Liver (tissue), 9 donors: Measurements from ENCODE around the gene SLC7A11. TPM values are rescaled to one million over a fixed set of nuclear protein-coding genes. Genes with fewer than 3 reads are reported as not detected.

Experiments used
- DNase-seq: peaks from one replicate; pipeline ENCODE4 v3.0.0-alpha.2; 2017; ENCODE audit warnings: low spot score
- H3K27ac ChIP-seq, 2 donors: one replicate each; pipeline ENCODE4 v1.7.0; 2013; ENCODE audit warnings: inconsistent platforms in 2 of 2, low read length in 2 of 2, control low read depth in 1 of 2, low read depth in 1 of 2, mild to moderate bottlenecking in 1 of 2
- H3K27me3 ChIP-seq, 4 donors: one replicate each; pipeline versions ENCODE4 v1.6.1 to v1.7.0; 2013; ENCODE audit warnings: low read length in 3 of 4, inconsistent platforms in 1 of 4, mild to moderate bottlenecking in 1 of 4, moderate library complexity in 1 of 4; ENCODE audit not compliant: control insufficient read depth in 4 of 4, insufficient read depth in 4 of 4
- H3K36me3 ChIP-seq, 4 donors: one replicate each; pipeline versions ENCODE4 v1.6.1 to v1.7.0; 2013; ENCODE audit warnings: low read length in 3 of 4, mild to moderate bottlenecking in 3 of 4, low read depth in 1 of 4, moderate library complexity in 1 of 4; ENCODE audit not compliant: control insufficient read depth in 4 of 4, insufficient read depth in 3 of 4
- H3K4me1 ChIP-seq, 4 donors: one replicate each; pipeline versions ENCODE4 v1.6.1 to v1.7.0; 2013; ENCODE audit warnings: low read length in 3 of 4, mild to moderate bottlenecking in 3 of 4, moderate library complexity in 1 of 4; ENCODE audit not compliant: control insufficient read depth in 4 of 4, insufficient read depth in 4 of 4
- H3K4me3 ChIP-seq, 3 donors: one replicate each; pipeline versions ENCODE4 v1.6.1 to v1.7.0; 2013; ENCODE audit warnings: low read length in 3 of 3, control low read depth in 1 of 3, low read depth in 1 of 3, mild to moderate bottlenecking in 1 of 3
- H3K9ac ChIP-seq, 2 donors: one replicate each; pipeline ENCODE4 v1.7.0; 2013; ENCODE audit warnings: low read length in 2 of 2, mild to moderate bottlenecking in 2 of 2, moderate library complexity in 2 of 2, control low read depth in 1 of 2, low read depth in 1 of 2
- H3K9me3 ChIP-seq, 4 donors: one replicate each; pipeline versions ENCODE4 v1.6.1 to v1.7.0; 2013; ENCODE audit warnings: low read length in 3 of 4; ENCODE audit not compliant: control insufficient read depth in 4 of 4
- EGR1 ChIP-seq, 2 donors: IDR thresholded peaks; 2 replicates each; pipeline ENCODE4 v1.6.1; 2016 to 2018; ENCODE audit warnings: antibody characterized with exemption in 2 of 2, low read depth in 2 of 2
- FOXA1 ChIP-seq: IDR thresholded peaks from 2 replicates; pipeline ENCODE4 v1.6.1; 2016; ENCODE audit warnings: antibody characterized with exemption
- FOXA2 ChIP-seq: IDR thresholded peaks from 2 replicates; pipeline ENCODE4 v1.6.1; 2016; ENCODE audit warnings: antibody characterized with exemption
- GABPA ChIP-seq, 2 donors: IDR thresholded peaks in 1 of 2; conservative IDR thresholded peaks in 1 of 2; 2 replicates each; pipeline ENCODE4 v1.6.1; 2016; ENCODE audit warnings: antibody characterized with exemption in 2 of 2, mild to moderate bottlenecking in 1 of 2, moderate library complexity in 1 of 2
- HNF4A ChIP-seq, 2 donors: conservative IDR thresholded peaks; 2 replicates each; pipeline ENCODE4 v1.6.1; 2016; ENCODE audit warnings: antibody characterized with exemption in 2 of 2, mild to moderate bottlenecking in 2 of 2
- HNF4G ChIP-seq: IDR thresholded peaks from 2 replicates; pipeline ENCODE4 v1.6.1; 2016; ENCODE audit warnings: antibody characterized with exemption
- JUND ChIP-seq, 2 donors: IDR thresholded peaks; 2 replicates each; pipeline ENCODE4 v1.6.1; 2016; ENCODE audit warnings: antibody characterized with exemption in 2 of 2
- NR2F2 ChIP-seq: IDR thresholded peaks from 2 replicates; pipeline ENCODE4 v1.6.1; 2016; ENCODE audit warnings: antibody characterized with exemption
- RAD21 ChIP-seq, 2 donors: IDR thresholded peaks; 2 replicates each; pipeline ENCODE4 v1.6.1; 2016; ENCODE audit warnings: antibody characterized with exemption in 2 of 2, mild to moderate bottlenecking in 2 of 2
- SP1 ChIP-seq: IDR thresholded peaks from 2 replicates; pipeline ENCODE4 v1.6.1; 2018; ENCODE audit warnings: antibody characterized with exemption, mild to moderate bottlenecking
- TAF1 ChIP-seq: conservative IDR thresholded peaks from 2 replicates; pipeline ENCODE4 v1.6.1; 2016; ENCODE audit warnings: antibody characterized with exemption, mild to moderate bottlenecking
- WGBS: extraction: QIAGEN DNeasy Blood & Tissue Kit; methylation state at CpG from one replicate; pipeline ENCODE4 v1.1.7; 2013; 5-methylcytosine and 5-hydroxymethylcytosine counted together
- polyA plus RNA-seq, 2 donors: library from polyadenylated mRNA; stranded (reverse) in 1 of 2; unstranded in 1 of 2; fragments of 200-250 nt in 1 of 2; fragments of >200 nt in 1 of 2; fragmentation: Nextera tagmentation in 1 of 2; extraction: Ambion mirVana in 1 of 2; gene quantifications; one replicate each; pipeline versions ENCODE4 v1.2.1 to v1.2.3, GENCODE V29; 2013 to 2015
- total RNA-seq, 2 donors: library from RNA; depleted of rRNA; stranded (reverse); fragments of >200 nt; gene quantifications; one replicate each; pipeline ENCODE4 v1.2.3, GENCODE V29; 2014
- TF ChIP-seq, protein P1 (sequence below): IDR thresholded peaks from 2 replicates; pipeline ENCODE4 v1.6.1; 2016; ENCODE audit warnings: antibody characterized with exemption, mild to moderate bottlenecking
- TF ChIP-seq, protein P2 (sequence below): fragments of 150-350 bp; IDR thresholded peaks from 2 replicates; pipeline ENCODE4 v1.5.1; 2017; ENCODE audit warnings: improper control_type of control experiment, low read depth, low read length; ENCODE audit not compliant: missing input control
- TF ChIP-seq, protein P3 (sequence below): IDR thresholded peaks from 2 replicates; pipeline ENCODE4 v1.6.1; 2016; ENCODE audit warnings: antibody characterized with exemption
- TF ChIP-seq, protein P4 (sequence below): IDR thresholded peaks from 2 replicates; pipeline ENCODE4 v1.6.1; 2016; ENCODE audit warnings: antibody characterized with exemption
- TF ChIP-seq, protein P5 (sequence below): IDR thresholded peaks from 2 replicates; pipeline ENCODE4 v1.6.1; 2016; ENCODE audit warnings: antibody characterized with exemption
- donor health status: healthy.
- donor health status: healthy.
- donor health status: healthy.
- donor health status: healthy.
- donor health status: healthy.

Gene SLC7A11
- total and polyA plus RNA-seq, 4 donors, result 0.02 to 1.9 (median 0.29) TPM

DNA sequence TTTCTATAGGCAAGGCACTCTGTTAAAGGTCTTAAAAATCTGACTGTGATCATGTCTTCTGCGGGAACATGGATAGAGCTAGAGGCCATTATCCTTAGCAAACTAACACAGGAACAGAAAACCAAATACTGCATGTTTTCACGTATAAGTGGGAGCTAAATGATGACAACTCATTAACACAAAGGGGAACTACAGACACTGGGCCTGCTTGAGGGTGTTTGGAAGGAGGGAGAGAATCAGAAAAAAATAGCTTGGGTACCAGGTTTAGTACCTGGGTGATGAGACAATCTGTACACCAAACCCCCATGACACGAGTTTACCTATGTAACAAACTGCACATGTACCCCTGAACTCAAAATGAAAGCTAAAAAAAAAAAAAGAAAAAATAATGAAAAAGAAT lies 12.1 kb downstream of the SLC7A11 start:
- no peak for DNase-seq
- H3K9ac ChIP-seq, result no peak overlapping the region
- H3K36me3 ChIP-seq, result no peaks in the 10 kb centered on the region
- no peaks in the 10 kb centered on the region for H3K27me3 ChIP-seq
- no peaks in the 10 kb centered on the region for H3K9me3 ChIP-seq
- no peaks in the 10 kb centered on the region for H3K4me1 ChIP-seq
- 77% methylated on average over 3 of the region's 3 CpGs for WGBS
- H3K27ac ChIP-seq, result no peak overlapping the region
- H3K4me3 ChIP-seq, result no peak overlapping the region
- TF ChIP-seq GABPA (IDR thresholded peaks at IDR 0.05 in 1 of 2, conservative IDR thresholded peaks at IDR 0.05 in 1 of 2) (no peak), HNF4G (no peak), FOXA2 (no peak)
- TF ChIP-seq, protein P1, sequence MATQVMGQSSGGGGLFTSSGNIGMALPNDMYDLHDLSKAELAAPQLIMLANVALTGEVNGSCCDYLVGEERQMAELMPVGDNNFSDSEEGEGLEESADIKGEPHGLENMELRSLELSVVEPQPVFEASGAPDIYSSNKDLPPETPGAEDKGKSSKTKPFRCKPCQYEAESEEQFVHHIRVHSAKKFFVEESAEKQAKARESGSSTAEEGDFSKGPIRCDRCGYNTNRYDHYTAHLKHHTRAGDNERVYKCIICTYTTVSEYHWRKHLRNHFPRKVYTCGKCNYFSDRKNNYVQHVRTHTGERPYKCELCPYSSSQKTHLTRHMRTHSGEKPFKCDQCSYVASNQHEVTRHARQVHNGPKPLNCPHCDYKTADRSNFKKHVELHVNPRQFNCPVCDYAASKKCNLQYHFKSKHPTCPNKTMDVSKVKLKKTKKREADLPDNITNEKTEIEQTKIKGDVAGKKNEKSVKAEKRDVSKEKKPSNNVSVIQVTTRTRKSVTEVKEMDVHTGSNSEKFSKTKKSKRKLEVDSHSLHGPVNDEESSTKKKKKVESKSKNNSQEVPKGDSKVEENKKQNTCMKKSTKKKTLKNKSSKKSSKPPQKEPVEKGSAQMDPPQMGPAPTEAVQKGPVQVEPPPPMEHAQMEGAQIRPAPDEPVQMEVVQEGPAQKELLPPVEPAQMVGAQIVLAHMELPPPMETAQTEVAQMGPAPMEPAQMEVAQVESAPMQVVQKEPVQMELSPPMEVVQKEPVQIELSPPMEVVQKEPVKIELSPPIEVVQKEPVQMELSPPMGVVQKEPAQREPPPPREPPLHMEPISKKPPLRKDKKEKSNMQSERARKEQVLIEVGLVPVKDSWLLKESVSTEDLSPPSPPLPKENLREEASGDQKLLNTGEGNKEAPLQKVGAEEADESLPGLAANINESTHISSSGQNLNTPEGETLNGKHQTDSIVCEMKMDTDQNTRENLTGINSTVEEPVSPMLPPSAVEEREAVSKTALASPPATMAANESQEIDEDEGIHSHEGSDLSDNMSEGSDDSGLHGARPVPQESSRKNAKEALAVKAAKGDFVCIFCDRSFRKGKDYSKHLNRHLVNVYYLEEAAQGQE, result no peak

DNA sequence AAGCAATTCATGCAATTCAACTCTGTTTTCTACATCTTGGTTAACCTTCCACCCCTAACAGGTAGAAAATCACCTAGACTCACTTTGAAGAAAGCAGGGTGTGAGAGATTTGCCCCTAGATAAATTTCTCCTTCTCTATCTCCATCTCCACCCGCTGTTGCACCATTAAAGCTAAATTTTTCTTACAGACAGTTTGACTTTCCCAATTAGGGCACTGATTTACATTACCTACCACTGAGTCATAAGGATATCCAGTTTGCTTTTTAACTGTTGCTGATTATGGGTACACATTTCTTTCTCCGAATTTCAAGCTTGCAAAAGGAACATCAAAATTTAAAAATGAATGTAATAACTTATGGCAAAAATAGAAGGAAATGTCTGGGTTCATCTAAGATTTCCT lies 13.0 kb downstream of the SLC7A11 start:
- no peaks in the 10 kb centered on the region for H3K36me3 ChIP-seq
- WGBS, result 72% methylated on average over 2 of the region's 2 CpGs
- no peak overlapping the region for H3K27ac ChIP-seq
- H3K4me3 ChIP-seq, result no peak overlapping the region
- TF ChIP-seq FOXA2 (no peak), HNF4A (conservative IDR thresholded peaks at IDR 0.05) (no peak), HNF4G (no peak), NR2F2 (no peak)
- TF ChIP-seq, protein P2, sequence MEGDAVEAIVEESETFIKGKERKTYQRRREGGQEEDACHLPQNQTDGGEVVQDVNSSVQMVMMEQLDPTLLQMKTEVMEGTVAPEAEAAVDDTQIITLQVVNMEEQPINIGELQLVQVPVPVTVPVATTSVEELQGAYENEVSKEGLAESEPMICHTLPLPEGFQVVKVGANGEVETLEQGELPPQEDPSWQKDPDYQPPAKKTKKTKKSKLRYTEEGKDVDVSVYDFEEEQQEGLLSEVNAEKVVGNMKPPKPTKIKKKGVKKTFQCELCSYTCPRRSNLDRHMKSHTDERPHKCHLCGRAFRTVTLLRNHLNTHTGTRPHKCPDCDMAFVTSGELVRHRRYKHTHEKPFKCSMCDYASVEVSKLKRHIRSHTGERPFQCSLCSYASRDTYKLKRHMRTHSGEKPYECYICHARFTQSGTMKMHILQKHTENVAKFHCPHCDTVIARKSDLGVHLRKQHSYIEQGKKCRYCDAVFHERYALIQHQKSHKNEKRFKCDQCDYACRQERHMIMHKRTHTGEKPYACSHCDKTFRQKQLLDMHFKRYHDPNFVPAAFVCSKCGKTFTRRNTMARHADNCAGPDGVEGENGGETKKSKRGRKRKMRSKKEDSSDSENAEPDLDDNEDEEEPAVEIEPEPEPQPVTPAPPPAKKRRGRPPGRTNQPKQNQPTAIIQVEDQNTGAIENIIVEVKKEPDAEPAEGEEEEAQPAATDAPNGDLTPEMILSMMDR, result no peak
- TF ChIP-seq, protein P3, sequence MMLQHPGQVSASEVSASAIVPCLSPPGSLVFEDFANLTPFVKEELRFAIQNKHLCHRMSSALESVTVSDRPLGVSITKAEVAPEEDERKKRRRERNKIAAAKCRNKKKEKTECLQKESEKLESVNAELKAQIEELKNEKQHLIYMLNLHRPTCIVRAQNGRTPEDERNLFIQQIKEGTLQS, result no peak
- no peaks in the 10 kb centered on the region for H3K9me3 ChIP-seq
- no peak overlapping the region for H3K9ac ChIP-seq
- H3K4me1 ChIP-seq, result no peaks in the 10 kb centered on the region
- H3K27me3 ChIP-seq, result no peaks in the 10 kb centered on the region
- DNase-seq, result no peak

DNA sequence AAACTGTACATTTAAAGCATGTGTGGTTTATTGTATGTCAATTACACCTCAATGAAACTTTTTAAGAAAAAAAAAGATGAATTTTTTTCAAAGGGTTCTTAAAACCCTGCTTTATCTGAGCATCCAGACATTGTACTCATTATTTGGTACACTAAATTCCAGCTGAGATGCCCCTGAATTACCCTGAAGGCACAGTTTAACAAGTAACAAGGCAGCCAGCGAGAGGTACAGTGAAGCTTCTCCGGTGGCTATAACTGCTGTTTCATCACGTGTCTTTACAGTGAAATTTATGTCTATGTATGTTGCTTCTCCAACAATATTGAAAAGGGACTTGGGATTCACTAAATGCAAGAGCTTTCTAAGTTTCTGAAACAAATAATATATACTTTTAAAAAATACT lies 15.8 kb downstream of the SLC7A11 start:
- no peak for DNase-seq
- 88% methylated on average over 3 of the region's 3 CpGs for WGBS
- Histone ChIP-seq H3K27me3 (no peaks in the 10 kb centered on the region), H3K4me3 (no peak overlapping the region), H3K9me3 (no peaks in the 10 kb centered on the region), H3K36me3 (no peaks in the 10 kb centered on the region), H3K4me1 (no peaks in the 10 kb centered on the region), H3K9ac (no peak overlapping the region), H3K27ac (no peak overlapping the region)
- TF ChIP-seq JUND (IDR thresholded peaks at IDR 0.05), result no peak
- no peak for TF ChIP-seq GABPA (IDR thresholded peaks at IDR 0.05 in 1 of 2, conservative IDR thresholded peaks at IDR 0.05 in 1 of 2)
- TF ChIP-seq, protein P4, sequence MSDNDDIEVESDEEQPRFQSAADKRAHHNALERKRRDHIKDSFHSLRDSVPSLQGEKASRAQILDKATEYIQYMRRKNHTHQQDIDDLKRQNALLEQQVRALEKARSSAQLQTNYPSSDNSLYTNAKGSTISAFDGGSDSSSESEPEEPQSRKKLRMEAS, result no peak
- TF ChIP-seq, protein P2, result no peak
- TF ChIP-seq, protein P5, sequence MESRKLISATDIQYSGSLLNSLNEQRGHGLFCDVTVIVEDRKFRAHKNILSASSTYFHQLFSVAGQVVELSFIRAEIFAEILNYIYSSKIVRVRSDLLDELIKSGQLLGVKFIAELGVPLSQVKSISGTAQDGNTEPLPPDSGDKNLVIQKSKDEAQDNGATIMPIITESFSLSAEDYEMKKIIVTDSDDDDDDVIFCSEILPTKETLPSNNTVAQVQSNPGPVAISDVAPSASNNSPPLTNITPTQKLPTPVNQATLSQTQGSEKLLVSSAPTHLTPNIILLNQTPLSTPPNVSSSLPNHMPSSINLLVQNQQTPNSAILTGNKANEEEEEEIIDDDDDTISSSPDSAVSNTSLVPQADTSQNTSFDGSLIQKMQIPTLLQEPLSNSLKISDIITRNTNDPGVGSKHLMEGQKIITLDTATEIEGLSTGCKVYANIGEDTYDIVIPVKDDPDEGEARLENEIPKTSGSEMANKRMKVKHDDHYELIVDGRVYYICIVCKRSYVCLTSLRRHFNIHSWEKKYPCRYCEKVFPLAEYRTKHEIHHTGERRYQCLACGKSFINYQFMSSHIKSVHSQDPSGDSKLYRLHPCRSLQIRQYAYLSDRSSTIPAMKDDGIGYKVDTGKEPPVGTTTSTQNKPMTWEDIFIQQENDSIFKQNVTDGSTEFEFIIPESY, result no peak
- TF ChIP-seq TAF1, result no peak
- TF ChIP-seq SP1, result no peak
- TF ChIP-seq RAD21 (IDR thresholded peaks at IDR 0.05), result no peak
- TF ChIP-seq EGR1 (IDR thresholded peaks at IDR 0.05; ENCODE audit: low read depth in 2 of 2), result no peak
- no peak for TF ChIP-seq NR2F2
- TF ChIP-seq FOXA1, result no peak
